ENCODE results near the gene ERCC6L. TPM values are rescaled to one million over a fixed set of nuclear protein-coding genes. Genes with fewer than 3 reads are reported as not detected.

Gene ERCC6L
- total RNA-seq, 4 donors from 2014 or later, result under 0.01 to 0.21 TPM; not detected in 2

DNA sequence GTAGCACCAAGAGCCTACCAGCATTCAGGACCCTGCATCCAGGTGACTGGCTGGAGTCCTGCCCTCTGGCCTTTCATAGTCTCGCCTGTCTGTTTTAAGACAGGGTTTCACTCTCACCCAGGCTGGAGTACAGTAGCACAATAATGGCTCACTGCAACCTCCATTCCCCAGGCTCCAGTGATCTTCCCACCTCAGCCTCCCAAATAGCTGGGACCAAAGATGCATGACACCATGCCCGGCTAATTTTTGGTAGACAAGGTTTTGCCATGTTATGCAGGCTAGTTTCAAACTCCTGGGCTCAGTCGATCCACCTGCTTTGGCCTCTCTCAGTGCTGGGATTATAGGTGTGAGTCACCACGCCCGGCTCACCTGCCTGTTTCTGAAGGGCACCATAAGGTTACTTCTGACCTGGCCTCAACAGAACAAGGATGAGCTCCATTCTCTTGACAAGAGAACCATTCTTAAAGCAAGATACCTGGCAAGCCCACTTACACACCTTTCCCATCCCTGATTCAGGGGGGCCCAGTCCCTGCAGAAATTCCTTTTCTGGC is 31.6 kb upstream of the ERCC6L start:
- Histone ChIP-seq H3K27ac (no peak overlapping the region), H3K9me3 (no peaks in the 10 kb centered on the region), H3K36me3 (peaks cover 0 to 85% (median 0%) of the 10 kb centered on the region in 3 donors), H3K4me1 (peaks cover 0 to 13% (median 3%) of the 10 kb centered on the region in 4 donors), H3K27me3 (no peaks in the 10 kb centered on the region), H3K4me3 (no peak overlapping the region)
- TF ChIP-seq EP300 (IDR thresholded peaks at IDR 0.05) (no peak), POLR2A (IDR thresholded peaks at IDR 0.05) (no peak)
- TF ChIP-seq, protein P1, sequence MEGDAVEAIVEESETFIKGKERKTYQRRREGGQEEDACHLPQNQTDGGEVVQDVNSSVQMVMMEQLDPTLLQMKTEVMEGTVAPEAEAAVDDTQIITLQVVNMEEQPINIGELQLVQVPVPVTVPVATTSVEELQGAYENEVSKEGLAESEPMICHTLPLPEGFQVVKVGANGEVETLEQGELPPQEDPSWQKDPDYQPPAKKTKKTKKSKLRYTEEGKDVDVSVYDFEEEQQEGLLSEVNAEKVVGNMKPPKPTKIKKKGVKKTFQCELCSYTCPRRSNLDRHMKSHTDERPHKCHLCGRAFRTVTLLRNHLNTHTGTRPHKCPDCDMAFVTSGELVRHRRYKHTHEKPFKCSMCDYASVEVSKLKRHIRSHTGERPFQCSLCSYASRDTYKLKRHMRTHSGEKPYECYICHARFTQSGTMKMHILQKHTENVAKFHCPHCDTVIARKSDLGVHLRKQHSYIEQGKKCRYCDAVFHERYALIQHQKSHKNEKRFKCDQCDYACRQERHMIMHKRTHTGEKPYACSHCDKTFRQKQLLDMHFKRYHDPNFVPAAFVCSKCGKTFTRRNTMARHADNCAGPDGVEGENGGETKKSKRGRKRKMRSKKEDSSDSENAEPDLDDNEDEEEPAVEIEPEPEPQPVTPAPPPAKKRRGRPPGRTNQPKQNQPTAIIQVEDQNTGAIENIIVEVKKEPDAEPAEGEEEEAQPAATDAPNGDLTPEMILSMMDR (IDR thresholded peaks at IDR 0.05), result no peak
- DNase-seq (ENCODE audit: low spot score in 2 of 2), result no peak
- WGBS, 2 donors, result 72 to 89% methylated on average over 2 to 5 of the region's 5 CpGs

DNA sequence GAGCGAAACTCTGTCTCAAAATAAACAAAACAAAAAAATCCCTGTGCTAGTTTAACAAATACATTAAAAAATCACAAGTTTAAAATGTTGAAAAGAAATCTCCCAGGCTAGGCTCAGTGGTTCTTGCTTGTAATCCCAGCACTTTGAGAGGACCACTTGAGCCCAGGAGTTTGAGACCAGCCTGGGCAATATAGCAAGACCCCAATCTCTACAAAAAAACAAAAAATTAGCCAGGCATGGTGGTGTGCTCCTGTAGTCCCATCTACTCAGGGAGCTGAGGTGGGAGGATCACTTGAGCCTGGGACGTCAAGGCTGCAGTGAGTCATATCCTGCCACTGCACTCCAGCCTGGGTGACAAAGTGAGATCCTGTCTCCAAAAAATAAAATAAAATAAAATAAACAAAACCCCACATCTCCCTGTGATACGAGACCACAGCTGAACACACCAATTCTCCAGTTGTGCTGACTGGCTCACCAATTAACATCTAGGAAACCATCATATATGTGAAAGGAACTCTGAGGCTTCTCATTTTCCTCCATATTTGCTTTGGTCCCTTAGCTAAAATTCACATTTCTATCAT is 30.9 kb upstream of the ERCC6L start:
- TF ChIP-seq, protein P1 (IDR thresholded peaks at IDR 0.05), result no peak
- TF ChIP-seq EP300 (IDR thresholded peaks at IDR 0.05) (no peak), POLR2A (IDR thresholded peaks at IDR 0.05) (no peak)
- H3K27ac ChIP-seq, result no peak overlapping the region
- no peaks in the 10 kb centered on the region for H3K27me3 ChIP-seq
- H3K36me3 ChIP-seq, result peaks cover 0 to 81% (median 0%) of the 10 kb centered on the region in 3 donors
- H3K9me3 ChIP-seq, result no peaks in the 10 kb centered on the region
- no peak overlapping the region for H3K4me3 ChIP-seq
- no peak for DNase-seq (ENCODE audit: low spot score in 2 of 2)
- peaks cover 0 to 6% (median under 1%) of the 10 kb centered on the region in 4 donors for H3K4me1 ChIP-seq
- 25 to 63% methylated on average over 2 to 3 of the region's 3 CpGs for WGBS, 2 donors

DNA sequence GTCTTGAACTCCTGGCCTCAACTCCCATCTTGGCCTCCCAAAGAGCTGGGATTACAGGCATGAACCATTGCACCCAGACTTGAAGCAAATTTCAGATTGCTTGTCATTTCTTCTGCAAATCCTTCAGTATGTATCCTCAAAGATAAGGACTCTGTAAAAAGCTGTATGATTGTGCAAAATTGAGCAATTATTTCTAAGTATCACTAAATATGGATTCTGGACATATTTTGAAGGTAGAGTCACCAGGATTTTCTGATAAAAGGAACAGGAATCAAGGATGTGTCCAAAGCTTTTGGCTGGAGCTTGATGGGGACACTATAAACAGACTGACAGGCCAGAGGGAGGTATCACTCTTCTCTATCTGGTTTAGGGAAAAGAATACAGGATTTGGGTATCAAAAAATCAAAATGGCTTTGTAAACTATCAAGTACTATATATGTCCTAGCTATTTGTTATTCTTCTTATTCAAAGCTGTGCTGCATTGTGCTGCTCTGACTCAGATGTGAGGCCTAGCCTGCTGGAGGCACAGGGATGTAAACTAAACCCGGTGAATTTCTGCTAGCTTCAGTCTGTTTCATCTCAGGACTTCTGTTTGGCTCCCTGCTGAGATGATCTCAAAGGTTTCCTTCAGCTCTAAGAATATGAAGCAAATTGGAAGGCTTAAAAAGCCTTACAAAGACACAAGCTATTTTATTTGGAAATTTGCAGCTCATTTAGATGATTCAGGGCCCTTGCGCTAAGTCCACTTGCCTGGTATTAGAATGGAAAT is 30.0 kb upstream of the ERCC6L start:
- no peaks in the 10 kb centered on the region for H3K4me1 ChIP-seq
- no peak for DNase-seq (ENCODE audit: low spot score in 2 of 2)
- no peak for TF ChIP-seq EP300 (IDR thresholded peaks at IDR 0.05)
- TF ChIP-seq POLR2A (IDR thresholded peaks at IDR 0.05), result no peak
- TF ChIP-seq, protein P1 (IDR thresholded peaks at IDR 0.05), result no peak
- peaks cover 0 to 71% (median 0%) of the 10 kb centered on the region in 3 donors for H3K36me3 ChIP-seq
- no peaks in the 10 kb centered on the region for H3K9me3 ChIP-seq
- WGBS, 2 donors, result 85 to 100% methylated on average over 1 to 2 of the region's 2 CpGs
- no peak overlapping the region for H3K4me3 ChIP-seq
- no peak overlapping the region for H3K27ac ChIP-seq
- no peaks in the 10 kb centered on the region for H3K27me3 ChIP-seq

DNA sequence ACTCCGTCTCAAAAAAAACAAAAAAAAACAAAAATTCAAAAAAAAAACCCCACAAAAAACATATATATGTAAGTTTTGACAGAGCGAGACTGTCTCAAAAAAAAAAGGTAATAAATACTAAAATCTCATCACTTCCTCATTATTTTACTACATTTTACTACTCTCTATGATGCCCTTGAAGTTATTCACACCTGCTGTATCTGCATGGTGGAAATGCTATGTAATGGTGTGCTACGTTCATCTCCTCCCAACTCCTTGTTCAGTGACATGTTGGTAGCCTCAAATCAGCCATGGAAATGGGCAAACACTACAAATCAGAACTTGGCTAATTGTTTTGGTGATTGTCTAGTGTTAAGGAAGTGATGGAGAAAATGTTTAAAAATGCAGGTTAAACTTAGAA is 26.4 kb upstream of the ERCC6L start:
- 94 to 95% methylated on average over 3 of the region's 3 CpGs for WGBS, 2 donors
- no peaks in the 10 kb centered on the region for H3K4me1 ChIP-seq

More for the DNA sequence above, 26.4 kb upstream of the ERCC6L start:
- H3K4me3 ChIP-seq, result no peak overlapping the region
- H3K27me3 ChIP-seq, result no peaks in the 10 kb centered on the region
- DNase-seq (ENCODE audit: low spot score in 2 of 2), result no peak
- TF ChIP-seq, protein P1 (IDR thresholded peaks at IDR 0.05), result no peak
- no peak for TF ChIP-seq EP300 (IDR thresholded peaks at IDR 0.05)
- no peak for TF ChIP-seq POLR2A (IDR thresholded peaks at IDR 0.05)
- H3K27ac ChIP-seq, result no peak overlapping the region
- no peaks in the 10 kb centered on the region for H3K9me3 ChIP-seq
- peaks cover 0 to 36% (median 0%) of the 10 kb centered on the region in 3 donors for H3K36me3 ChIP-seq
